ENCODE results near the gene CD52.

DNA sequence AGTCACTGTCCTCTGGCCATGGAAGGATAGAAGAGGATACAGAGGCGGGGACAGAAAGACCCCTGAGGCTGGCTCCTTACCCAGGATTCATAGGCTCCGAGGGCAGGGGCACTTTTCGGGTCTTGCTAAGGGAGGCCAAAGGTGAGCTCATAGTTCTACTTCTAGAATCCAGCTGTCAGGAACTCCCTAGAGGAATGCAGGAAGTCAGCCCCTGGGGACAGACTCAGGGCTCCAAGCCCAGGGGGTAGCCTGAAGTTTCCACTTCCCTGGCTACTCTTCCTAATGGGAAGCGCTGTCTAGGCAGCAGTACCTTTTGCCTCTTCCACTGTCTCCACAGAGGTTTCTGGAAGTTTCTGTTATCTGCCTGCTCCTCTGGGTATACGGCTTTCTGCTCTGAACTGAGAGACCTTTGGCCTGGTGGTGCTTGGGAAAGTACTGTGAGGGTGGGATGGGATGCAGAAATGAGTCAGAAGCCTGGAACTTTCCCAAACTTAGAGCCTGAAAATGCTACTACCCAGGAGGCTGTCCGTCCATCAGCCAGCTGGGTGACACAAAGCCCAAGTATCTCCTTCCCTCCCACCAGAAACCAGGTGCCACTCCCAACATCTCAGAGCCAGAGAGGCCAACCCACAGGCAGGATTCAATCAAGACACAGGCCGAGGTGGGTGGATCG lies 14.9 kb upstream of the CD52 start:
- TF ChIP-seq POLR2AphosphoS5 (IDR thresholded peaks at IDR 0.05), result no peak
- TF ChIP-seq, protein P1, sequence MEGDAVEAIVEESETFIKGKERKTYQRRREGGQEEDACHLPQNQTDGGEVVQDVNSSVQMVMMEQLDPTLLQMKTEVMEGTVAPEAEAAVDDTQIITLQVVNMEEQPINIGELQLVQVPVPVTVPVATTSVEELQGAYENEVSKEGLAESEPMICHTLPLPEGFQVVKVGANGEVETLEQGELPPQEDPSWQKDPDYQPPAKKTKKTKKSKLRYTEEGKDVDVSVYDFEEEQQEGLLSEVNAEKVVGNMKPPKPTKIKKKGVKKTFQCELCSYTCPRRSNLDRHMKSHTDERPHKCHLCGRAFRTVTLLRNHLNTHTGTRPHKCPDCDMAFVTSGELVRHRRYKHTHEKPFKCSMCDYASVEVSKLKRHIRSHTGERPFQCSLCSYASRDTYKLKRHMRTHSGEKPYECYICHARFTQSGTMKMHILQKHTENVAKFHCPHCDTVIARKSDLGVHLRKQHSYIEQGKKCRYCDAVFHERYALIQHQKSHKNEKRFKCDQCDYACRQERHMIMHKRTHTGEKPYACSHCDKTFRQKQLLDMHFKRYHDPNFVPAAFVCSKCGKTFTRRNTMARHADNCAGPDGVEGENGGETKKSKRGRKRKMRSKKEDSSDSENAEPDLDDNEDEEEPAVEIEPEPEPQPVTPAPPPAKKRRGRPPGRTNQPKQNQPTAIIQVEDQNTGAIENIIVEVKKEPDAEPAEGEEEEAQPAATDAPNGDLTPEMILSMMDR (IDR thresholded peaks at IDR 0.05 in 8 of 11, conservative IDR thresholded peaks at IDR 0.05 in 3 of 11), result no peak

Data from spleen (tissue), 7 donors.